ENCODE measurements around the gene THY1.

The THY1 gene

GRCh38 chr11:119421941-119422808 is 797 bp downstream of the THY1 start:
- ChIA-PET CTCF (interaction anchor here (1.1 to 11.6 kb wide), 8 partner anchors 41 to 98 kb away, joined by 3 to 103 read pairs (median 5); partner anchors contain the start of gene USP2), POLR2A (interaction anchor here (0.6 to 3.1 kb wide), 11 partner anchors 8 to 85 kb away, joined by 3 to 38 read pairs (median 4); partner anchors contain the start of gene USP2)
- no peak for DNase-seq (ENCODE audit: low read depth, low spot score)
- TF ChIP-seq CTCF (IDR thresholded peaks at IDR 0.05; ENCODE audit: insufficient read depth, low read length, missing control alignments): no peak
- H3K4me3 ChIP-seq (ENCODE audit: low read depth, low read length): peak overlapping the region; percentile 91

GRCh38 chr11:119421351-119421750 is 1.6 kb downstream of the THY1 start:
- ChIA-PET CTCF (interaction anchor here (1.1 to 11.6 kb wide), 8 partner anchors 40 to 97 kb away, joined by 3 to 103 read pairs (median 5); partner anchors contain the start of gene USP2), POLR2A (interaction anchor here (0.8 to 2.9 kb wide), 3 partner anchors 11 to 53 kb away, joined by 3 to 12 read pairs (median 9); no protein-coding TSS in a partner anchor)
- H3K4me3 ChIP-seq (ENCODE audit: low read depth, low read length): peak overlapping the region; percentile 91
- TF ChIP-seq CTCF (IDR thresholded peaks at IDR 0.05; ENCODE audit: insufficient read depth, low read length, missing control alignments): no peak
- no peak for DNase-seq (ENCODE audit: low read depth, low spot score)

- DNase-seq (ENCODE audit: low read depth, low spot score): no peak
- ChIA-PET CTCF (interaction anchor here (1.3 to 11.6 kb wide), 3 partner anchors 50 to 62 kb away, joined by 3 to 103 read pairs (median 5); no protein-coding TSS in a partner anchor), POLR2A (no interaction called here)
- peak overlapping the region; percentile 91 for H3K4me3 ChIP-seq (ENCODE audit: low read depth, low read length)
- no peak for TF ChIP-seq CTCF (IDR thresholded peaks at IDR 0.05; ENCODE audit: insufficient read depth, low read length, missing control alignments)
These were observed 2.3 kb downstream of the THY1 start for GRCh38 chr11:119420631-119421030.

GRCh38 chr11:119419834-119420492 is 3.0 kb downstream of the THY1 start:
- no peak for TF ChIP-seq CTCF (IDR thresholded peaks at IDR 0.05; ENCODE audit: insufficient read depth, low read length, missing control alignments)
- ChIA-PET CTCF (interaction anchor here (0.7 to 11.6 kb wide), 4 partner anchors 44 to 82 kb away, joined by 3 to 103 read pairs (median 3); no protein-coding TSS in a partner anchor), POLR2A (no interaction called here)
- DNase-seq (ENCODE audit: low read depth, low spot score): no peak
- H3K4me3 ChIP-seq (ENCODE audit: low read depth, low read length): peak overlapping the region; percentile 91; the same call in 1 of the 2 replicates

- POLR2A ChIA-PET: no interaction called here
These were observed 3.7 kb downstream of the THY1 start for GRCh38 chr11:119419246-119419645.

More at GRCh38 chr11:119419246-119419645, 3.7 kb downstream of the THY1 start:
- no peak for DNase-seq (ENCODE audit: low read depth, low spot score)
- no peak for TF ChIP-seq CTCF (IDR thresholded peaks at IDR 0.05; ENCODE audit: insufficient read depth, low read length, missing control alignments)
- CTCF ChIA-PET: interaction anchor here (1.0 to 11.6 kb wide), 3 partner anchors 57 to 81 kb away, joined by 3 to 103 read pairs (median 3); no protein-coding TSS in a partner anchor
- no peak overlapping the region for H3K4me3 ChIP-seq (ENCODE audit: low read depth, low read length)
